ENCODE measurements around the gene ELMO3. TPM values are rescaled to one million over a fixed set of nuclear protein-coding genes. Genes with fewer than 3 reads are reported as not detected.

ELMO3 gene
- total and polyA plus RNA-seq, 4 donors = 1.7 to 3.8 (median 3.1) TPM

DNA sequence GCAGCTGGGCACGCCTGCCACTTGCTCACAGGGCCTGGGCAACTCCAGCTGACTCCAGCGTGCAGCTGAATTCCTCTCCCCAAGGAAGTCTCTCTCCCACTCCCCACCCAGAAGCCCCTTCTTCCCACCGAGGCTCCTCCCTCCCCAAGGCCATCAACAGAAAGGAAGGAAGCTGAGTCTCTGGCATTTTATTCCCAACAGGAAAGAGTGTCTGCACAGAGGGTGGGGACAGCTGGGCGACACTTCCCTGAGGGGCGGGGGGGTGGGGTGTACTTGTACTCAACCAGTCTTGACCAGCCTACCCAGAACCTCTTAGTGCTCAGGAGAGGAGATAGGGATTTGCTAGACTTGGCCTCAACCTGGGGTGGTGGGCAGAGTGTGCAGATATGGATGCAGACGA is 8.9 kb upstream of the ELMO3 start, which contains the start of gene EXOC3L1:
Gene EXOC3L1 (minus strand): TSS at position 96 of the 400 bp plus-strand sequence. CDS start 460 bp downstream, outside the sequence.
- Histone ChIP-seq H3K4me3 (ENCODE audit: low read depth in 1 of 3, low read length in 3 of 3) (peak within 1 kb of the TSS in 1 of 3 donors; percentile 7), H3K27ac (ENCODE audit: low read depth in 1 of 2, low read length in 2 of 2) (no peak within 1 kb of the TSS), H3K4me1 (ENCODE audit: control insufficient read depth in 4 of 4, insufficient read depth in 4 of 4, low read length in 3 of 4) (peaks cover 10 to 34% (median 30%) of the 10 kb centered on the region in 4 donors), H3K36me3 (ENCODE audit: control insufficient read depth in 4 of 4, insufficient read depth in 3 of 4, low read depth in 1 of 4, low read length in 3 of 4) (peaks cover 6 to 10% (median 8%) of the 10 kb centered on the region in 4 donors), H3K9me3 (ENCODE audit: control insufficient read depth in 4 of 4, low read length in 3 of 4) (no peaks in the 10 kb centered on the region), H3K27me3 (ENCODE audit: control insufficient read depth in 4 of 4, insufficient read depth in 4 of 4, low read length in 3 of 4) (no peaks in the 10 kb centered on the region), H3K9ac (ENCODE audit: low read depth in 1 of 2, low read length in 2 of 2) (no peak within 1 kb of the TSS)
- no peak for DNase-seq (ENCODE audit: low spot score)
- TF ChIP-seq, protein P1, sequence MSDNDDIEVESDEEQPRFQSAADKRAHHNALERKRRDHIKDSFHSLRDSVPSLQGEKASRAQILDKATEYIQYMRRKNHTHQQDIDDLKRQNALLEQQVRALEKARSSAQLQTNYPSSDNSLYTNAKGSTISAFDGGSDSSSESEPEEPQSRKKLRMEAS (IDR thresholded peaks at IDR 0.05) = no peak
- 58% methylated on average over 6 of the region's 6 CpGs for WGBS

DNA sequence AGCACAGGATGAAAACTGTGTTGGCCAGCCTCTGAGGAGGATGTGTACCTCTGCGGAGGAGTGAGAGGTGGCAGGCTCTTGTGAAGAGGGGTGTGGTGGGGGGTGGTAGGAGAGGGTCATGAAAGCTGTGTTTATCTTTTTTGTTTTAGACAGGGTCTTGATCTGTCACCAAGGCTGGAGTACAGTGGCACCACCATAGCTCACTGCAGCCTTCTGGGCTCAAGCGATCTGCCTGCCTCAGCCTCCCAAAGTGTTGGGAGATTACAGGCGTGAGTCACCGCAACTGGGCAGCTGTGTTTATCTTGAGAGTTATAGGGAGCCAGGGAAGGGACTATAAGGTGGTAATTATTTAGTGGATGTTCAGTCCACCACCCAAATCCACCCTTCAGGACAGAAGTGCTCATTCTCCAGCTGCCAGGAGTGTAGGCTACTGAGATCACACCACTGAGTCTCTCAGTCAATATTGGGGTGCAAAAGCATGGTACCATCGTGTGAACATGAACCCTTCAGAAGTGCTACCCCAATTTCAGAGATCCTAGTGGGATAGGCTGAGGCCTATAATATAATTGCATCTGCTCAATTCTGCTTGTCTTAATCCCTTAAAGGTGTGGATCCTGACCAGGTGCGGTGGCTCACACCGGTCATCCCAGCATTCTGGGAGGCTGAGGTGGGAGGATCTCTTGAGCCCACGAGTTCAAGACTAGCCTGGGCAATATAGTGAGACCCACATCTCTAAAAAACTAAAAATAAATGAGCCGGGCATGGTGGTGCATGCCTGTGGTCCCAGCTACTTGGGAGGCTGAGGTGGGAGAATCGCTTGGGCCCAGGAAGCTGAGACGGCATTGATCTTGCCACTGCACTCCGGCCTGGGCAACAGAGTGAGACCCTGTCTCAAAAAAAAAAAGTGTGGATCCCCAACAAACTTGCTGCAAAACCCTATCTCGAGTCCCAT is 8.2 kb upstream of the ELMO3 start:
- H3K4me3 ChIP-seq (ENCODE audit: low read depth in 1 of 3, low read length in 3 of 3) = no peak overlapping the region
- H3K36me3 ChIP-seq (ENCODE audit: control insufficient read depth in 4 of 4, insufficient read depth in 3 of 4, low read depth in 1 of 4, low read length in 3 of 4) = peaks cover 6 to 17% (median 12%) of the 10 kb centered on the region in 4 donors
- no peak overlapping the region for H3K27ac ChIP-seq (ENCODE audit: low read depth in 1 of 2, low read length in 2 of 2)
- 81% methylated on average over 13 of the region's 13 CpGs for WGBS
- DNase-seq (ENCODE audit: low spot score) = no peak
- TF ChIP-seq HNF4G (IDR thresholded peaks at IDR 0.05) = no peak
- TF ChIP-seq TAF1 (conservative IDR thresholded peaks at IDR 0.05) = no peak
- TF ChIP-seq YY1 (IDR thresholded peaks at IDR 0.05) = no peak
- TF ChIP-seq EGR1 (IDR thresholded peaks at IDR 0.05; ENCODE audit: low read depth in 2 of 2) = no peak
- no peak for TF ChIP-seq GABPA (IDR thresholded peaks at IDR 0.05 in 1 of 2, conservative IDR thresholded peaks at IDR 0.05 in 1 of 2)
- TF ChIP-seq NR2F2 (IDR thresholded peaks at IDR 0.05) = no peak
- TF ChIP-seq, protein P1 (IDR thresholded peaks at IDR 0.05) = no peak
- TF ChIP-seq HNF4A (conservative IDR thresholded peaks at IDR 0.05) = no peak
- TF ChIP-seq SP1 (IDR thresholded peaks at IDR 0.05) = no peak
- no peaks in the 10 kb centered on the region for H3K27me3 ChIP-seq (ENCODE audit: control insufficient read depth in 4 of 4, insufficient read depth in 4 of 4, low read length in 3 of 4)
- no peaks in the 10 kb centered on the region for H3K9me3 ChIP-seq (ENCODE audit: control insufficient read depth in 4 of 4, low read length in 3 of 4)
- peaks cover 8 to 27% (median 23%) of the 10 kb centered on the region in 4 donors for H3K4me1 ChIP-seq (ENCODE audit: control insufficient read depth in 4 of 4, insufficient read depth in 4 of 4, low read length in 3 of 4)
- H3K9ac ChIP-seq (ENCODE audit: low read depth in 1 of 2, low read length in 2 of 2) = no peak overlapping the region

DNA sequence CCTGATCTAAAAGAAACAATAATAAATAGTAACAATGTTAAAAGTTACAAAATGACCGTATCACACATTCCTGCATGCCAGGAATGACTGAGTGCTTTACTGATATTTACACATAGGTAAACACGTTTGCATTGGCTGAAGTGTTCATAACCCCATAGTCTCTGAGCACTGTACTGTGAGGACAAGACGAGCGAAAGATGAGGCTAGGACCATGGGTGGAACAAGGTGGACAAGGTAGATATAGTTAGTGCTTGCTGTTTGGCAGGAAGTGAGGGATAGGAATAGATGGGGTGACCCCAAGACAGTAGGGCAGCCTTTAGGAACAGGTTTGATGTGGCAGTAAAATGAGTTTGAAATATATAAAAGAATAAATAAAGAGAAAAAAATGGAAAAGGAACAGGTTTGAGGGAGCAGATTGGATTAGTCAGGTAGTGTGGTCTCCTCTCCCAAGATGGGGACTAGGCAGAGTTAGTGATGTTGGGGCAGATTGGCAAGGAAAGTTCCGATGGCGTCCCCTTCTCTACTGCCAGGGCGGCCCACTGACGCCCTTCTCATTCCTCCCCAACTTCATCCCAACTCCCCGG is 7.4 kb upstream of the ELMO3 start:
- H3K4me1 ChIP-seq (ENCODE audit: control insufficient read depth in 4 of 4, insufficient read depth in 4 of 4, low read length in 3 of 4) = peaks cover 8 to 26% (median 22%) of the 10 kb centered on the region in 4 donors
- 28% methylated on average over 9 of the region's 9 CpGs for WGBS
- no peak overlapping the region for H3K9ac ChIP-seq (ENCODE audit: low read depth in 1 of 2, low read length in 2 of 2)

More for the DNA sequence above, 7.4 kb upstream of the ELMO3 start:
- peaks cover 10 to 24% (median 19%) of the 10 kb centered on the region in 4 donors for H3K36me3 ChIP-seq (ENCODE audit: control insufficient read depth in 4 of 4, insufficient read depth in 3 of 4, low read depth in 1 of 4, low read length in 3 of 4)
- no peaks in the 10 kb centered on the region for H3K9me3 ChIP-seq (ENCODE audit: control insufficient read depth in 4 of 4, low read length in 3 of 4)
- no peak for DNase-seq (ENCODE audit: low spot score)
- H3K4me3 ChIP-seq (ENCODE audit: low read depth in 1 of 3, low read length in 3 of 3) = no peak overlapping the region
- TF ChIP-seq HNF4A (conservative IDR thresholded peaks at IDR 0.05) (no peak), RAD21 (IDR thresholded peaks at IDR 0.05) (no peak), FOXA1 (IDR thresholded peaks at IDR 0.05) (no peak), GABPA (IDR thresholded peaks at IDR 0.05 in 1 of 2, conservative IDR thresholded peaks at IDR 0.05 in 1 of 2) (no peak), EGR1 (IDR thresholded peaks at IDR 0.05; ENCODE audit: low read depth in 2 of 2) (no peak), YY1 (IDR thresholded peaks at IDR 0.05) (no peak), HNF4G (IDR thresholded peaks at IDR 0.05) (no peak), RXRA (IDR thresholded peaks at IDR 0.05) (no peak), JUND (IDR thresholded peaks at IDR 0.05) (no peak), SP1 (IDR thresholded peaks at IDR 0.05) (no peak)
- TF ChIP-seq, protein P2, sequence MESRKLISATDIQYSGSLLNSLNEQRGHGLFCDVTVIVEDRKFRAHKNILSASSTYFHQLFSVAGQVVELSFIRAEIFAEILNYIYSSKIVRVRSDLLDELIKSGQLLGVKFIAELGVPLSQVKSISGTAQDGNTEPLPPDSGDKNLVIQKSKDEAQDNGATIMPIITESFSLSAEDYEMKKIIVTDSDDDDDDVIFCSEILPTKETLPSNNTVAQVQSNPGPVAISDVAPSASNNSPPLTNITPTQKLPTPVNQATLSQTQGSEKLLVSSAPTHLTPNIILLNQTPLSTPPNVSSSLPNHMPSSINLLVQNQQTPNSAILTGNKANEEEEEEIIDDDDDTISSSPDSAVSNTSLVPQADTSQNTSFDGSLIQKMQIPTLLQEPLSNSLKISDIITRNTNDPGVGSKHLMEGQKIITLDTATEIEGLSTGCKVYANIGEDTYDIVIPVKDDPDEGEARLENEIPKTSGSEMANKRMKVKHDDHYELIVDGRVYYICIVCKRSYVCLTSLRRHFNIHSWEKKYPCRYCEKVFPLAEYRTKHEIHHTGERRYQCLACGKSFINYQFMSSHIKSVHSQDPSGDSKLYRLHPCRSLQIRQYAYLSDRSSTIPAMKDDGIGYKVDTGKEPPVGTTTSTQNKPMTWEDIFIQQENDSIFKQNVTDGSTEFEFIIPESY (IDR thresholded peaks at IDR 0.05) = no peak
- TF ChIP-seq, protein P3, sequence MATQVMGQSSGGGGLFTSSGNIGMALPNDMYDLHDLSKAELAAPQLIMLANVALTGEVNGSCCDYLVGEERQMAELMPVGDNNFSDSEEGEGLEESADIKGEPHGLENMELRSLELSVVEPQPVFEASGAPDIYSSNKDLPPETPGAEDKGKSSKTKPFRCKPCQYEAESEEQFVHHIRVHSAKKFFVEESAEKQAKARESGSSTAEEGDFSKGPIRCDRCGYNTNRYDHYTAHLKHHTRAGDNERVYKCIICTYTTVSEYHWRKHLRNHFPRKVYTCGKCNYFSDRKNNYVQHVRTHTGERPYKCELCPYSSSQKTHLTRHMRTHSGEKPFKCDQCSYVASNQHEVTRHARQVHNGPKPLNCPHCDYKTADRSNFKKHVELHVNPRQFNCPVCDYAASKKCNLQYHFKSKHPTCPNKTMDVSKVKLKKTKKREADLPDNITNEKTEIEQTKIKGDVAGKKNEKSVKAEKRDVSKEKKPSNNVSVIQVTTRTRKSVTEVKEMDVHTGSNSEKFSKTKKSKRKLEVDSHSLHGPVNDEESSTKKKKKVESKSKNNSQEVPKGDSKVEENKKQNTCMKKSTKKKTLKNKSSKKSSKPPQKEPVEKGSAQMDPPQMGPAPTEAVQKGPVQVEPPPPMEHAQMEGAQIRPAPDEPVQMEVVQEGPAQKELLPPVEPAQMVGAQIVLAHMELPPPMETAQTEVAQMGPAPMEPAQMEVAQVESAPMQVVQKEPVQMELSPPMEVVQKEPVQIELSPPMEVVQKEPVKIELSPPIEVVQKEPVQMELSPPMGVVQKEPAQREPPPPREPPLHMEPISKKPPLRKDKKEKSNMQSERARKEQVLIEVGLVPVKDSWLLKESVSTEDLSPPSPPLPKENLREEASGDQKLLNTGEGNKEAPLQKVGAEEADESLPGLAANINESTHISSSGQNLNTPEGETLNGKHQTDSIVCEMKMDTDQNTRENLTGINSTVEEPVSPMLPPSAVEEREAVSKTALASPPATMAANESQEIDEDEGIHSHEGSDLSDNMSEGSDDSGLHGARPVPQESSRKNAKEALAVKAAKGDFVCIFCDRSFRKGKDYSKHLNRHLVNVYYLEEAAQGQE (IDR thresholded peaks at IDR 0.05) = no peak
- no peaks in the 10 kb centered on the region for H3K27me3 ChIP-seq (ENCODE audit: control insufficient read depth in 4 of 4, insufficient read depth in 4 of 4, low read length in 3 of 4)
- H3K27ac ChIP-seq (ENCODE audit: low read depth in 1 of 2, low read length in 2 of 2) = no peak overlapping the region
